CD4-positive, alpha-beta T cell (primary cell): Measurements from ENCODE around the gene ZNF396. TPM values are rescaled to one million over a fixed set of nuclear protein-coding genes. Genes with fewer than 3 reads are reported as not detected.

ENCODE experiments used
- ATAC-seq: fragments of 200-7000 bp; cut with Tn5 transposase; one replicate; pipeline ENCODE4 v1.10.0; 2022; ENCODE audit warnings: mild to moderate bottlenecking; ENCODE audit not compliant: poor library complexity
- CTCF ChIA-PET: fragments of 350-600 bp; sonication (Branson Sonifier 250); formaldehyde crosslinking; loops from one replicate; lab custom pipeline; 2021; ENCODE audit warnings: antibody characterized with exemption, inconsistent platforms; lab: Charles Lee
- POLR2A ChIA-PET: fragments of 350-600 bp; sonication (Branson Sonifier 250); formaldehyde crosslinking; loops from one replicate; lab custom pipeline; 2021; ENCODE audit warnings: antibody characterized with exemption, inconsistent platforms; lab: Charles Lee
- DNase-seq, 14 experiments: peaks; one replicate each; pipeline ENCODE4 v3.0.0-alpha.2; 2013 to 2020; ENCODE audit warnings: mixed read lengths in 2 of 14
- H3K27ac ChIP-seq, 2 donors: one replicate each; pipeline versions ENCODE4 v1.5.1 to v1.7.0; 2013; ENCODE audit warnings: low read length in 2 of 2, low read depth in 1 of 2, mild to moderate bottlenecking in 1 of 2
- H3K27me3 ChIP-seq, 2 experiments: 1 replicate in 1 of 2; 2 replicates in 1 of 2; pipeline versions ENCODE4 v1.6.1 to v1.7.0; 2013; ENCODE audit warnings: low read length in 2 of 2, control low read depth in 1 of 2, mild to moderate bottlenecking in 1 of 2, moderate library complexity in 1 of 2; ENCODE audit not compliant: insufficient read depth in 2 of 2, control insufficient read depth in 1 of 2
- H3K36me3 ChIP-seq: one replicate; pipeline ENCODE4 v1.6.1; 2013; ENCODE audit warnings: low read length, control low read depth; ENCODE audit not compliant: insufficient read depth
- H3K4me1 ChIP-seq: one replicate; pipeline ENCODE4 v1.6.1; 2013; ENCODE audit warnings: low read length, control low read depth; ENCODE audit not compliant: insufficient read depth
- H3K4me3 ChIP-seq: one replicate; pipeline ENCODE4 v1.5.1; 2013; ENCODE audit warnings: mild to moderate bottlenecking, low read length, moderate library complexity
- H3K9me3 ChIP-seq, 2 experiments: 1 replicate in 1 of 2; 2 replicates in 1 of 2; pipeline versions ENCODE4 v1.6.1 to v1.7.0; 2013; ENCODE audit warnings: low read length in 2 of 2, mild to moderate bottlenecking in 2 of 2, control low read depth in 1 of 2, moderate library complexity in 1 of 2; ENCODE audit not compliant: control insufficient read depth in 1 of 2, insufficient read depth in 1 of 2
- H3K27ac Mint-ChIP-seq: one replicate; pipeline ENCODE4 v1.8.0; 2020; ENCODE audit warnings: mixed read lengths
- H3K27me3 Mint-ChIP-seq: one replicate; pipeline ENCODE4 v1.8.0; 2021; ENCODE audit warnings: mixed read lengths
- H3K36me3 Mint-ChIP-seq: one replicate; pipeline ENCODE4 v1.8.0; 2021; ENCODE audit warnings: low read depth, mixed read lengths
- H3K4me1 Mint-ChIP-seq: one replicate; pipeline ENCODE4 v1.8.0; 2021; ENCODE audit warnings: low read depth, mixed read lengths
- H3K4me3 Mint-ChIP-seq: one replicate; pipeline ENCODE4 v1.8.0; 2020; ENCODE audit warnings: mild to moderate bottlenecking, mixed read lengths
- H3K9me3 Mint-ChIP-seq: one replicate; pipeline ENCODE4 v1.8.0; 2020; ENCODE audit warnings: mixed read lengths
- CTCF ChIP-seq: fragments of 200-600 bp; IDR thresholded peaks from one replicate; pipeline ENCODE4 v1.8.0; 2022; ENCODE audit warnings: antibody characterized with exemption, mild to moderate bottlenecking
- intact Hi-C, 2 experiments: fragments of 100-400 bp; cut with DNase I in 1 of 2; cut with micrococcal nuclease in 1 of 2; formaldehyde crosslinking; loops; one replicate each; pipeline versions ENCODE4 v1.15.1 to v1.9.0; 2023 to 2025; cut with DNase I, micrococcal nuclease
- total RNA-seq, 174 experiments: library from RNA in 2 of 174; stranded (reverse) in 2 of 174; gene quantifications; one replicate each; pipeline ENCODE4 v1.2.3 and lab custom pipeline; 2021 to 2026

The ZNF396 gene
- total RNA-seq, 2 experiments from 2014 or later, result 0.25 to 0.28 TPM

GRCh38 chr18:35422237-35422636 is 45.1 kb upstream of the ZNF396 start:
- H3K4me1 ChIP-seq, result no peaks in the 10 kb centered on the region
- ChIA-PET CTCF (no interaction called here), POLR2A (no interaction called here)
- Mint-ChIP-seq H3K27ac (no peak overlapping the region), H3K9me3 (peaks cover 5% of the 10 kb centered on the region), H3K27me3 (no peaks in the 10 kb centered on the region), H3K4me3 (no peak overlapping the region), H3K36me3 (no peaks in the 10 kb centered on the region), H3K4me1 (no peaks in the 10 kb centered on the region)
- intact Hi-C loops, result no loop called here
- H3K9me3 ChIP-seq, result peaks cover 0 to 3% of the 10 kb centered on the region in 2 experiments
- H3K4me3 ChIP-seq, result no peak overlapping the region
- TF ChIP-seq CTCF, result no peak
- H3K27ac ChIP-seq, result no peak overlapping the region
- no peak for ATAC-seq
- H3K27me3 ChIP-seq, result no peaks in the 10 kb centered on the region
- no peak for DNase-seq
- H3K36me3 ChIP-seq, result no peaks in the 10 kb centered on the region

GRCh38 chr18:35418610-35419009 is 41.5 kb upstream of the ZNF396 start:
- no peak for ATAC-seq
- no peak for TF ChIP-seq CTCF
- Histone ChIP-seq H3K27me3 (no peaks in the 10 kb centered on the region), H3K4me3 (no peak overlapping the region), H3K27ac (no peak overlapping the region), H3K36me3 (no peaks in the 10 kb centered on the region), H3K9me3 (peaks cover 0 to 6% of the 10 kb centered on the region in 2 experiments), H3K4me1 (no peaks in the 10 kb centered on the region)
- Mint-ChIP-seq H3K4me1 (peaks cover 16% of the 10 kb centered on the region), H3K4me3 (no peak overlapping the region), H3K36me3 (no peaks in the 10 kb centered on the region), H3K27me3 (no peaks in the 10 kb centered on the region), H3K27ac (no peak overlapping the region), H3K9me3 (peaks cover 7% of the 10 kb centered on the region)
- intact Hi-C loops, result no loop called here
- ChIA-PET CTCF (no interaction called here), POLR2A (no interaction called here)
- DNase-seq, result no peak

GRCh38 chr18:35417223-35417622 is 40.1 kb upstream of the ZNF396 start:
- no peak overlapping the region for H3K27ac ChIP-seq
- H3K36me3 ChIP-seq, result no peaks in the 10 kb centered on the region
- peaks cover 0 to 6% of the 10 kb centered on the region in 2 experiments for H3K9me3 ChIP-seq
- no peak overlapping the region for H3K4me3 ChIP-seq
- POLR2A ChIA-PET, result no interaction called here
- H3K4me1 ChIP-seq, result peaks cover 6% of the 10 kb centered on the region
- Mint-ChIP-seq H3K9me3 (peaks cover 7% of the 10 kb centered on the region), H3K27me3 (no peaks in the 10 kb centered on the region), H3K27ac (no peak overlapping the region), H3K4me1 (peaks cover 26% of the 10 kb centered on the region), H3K4me3 (no peak overlapping the region), H3K36me3 (no peaks in the 10 kb centered on the region)
- CTCF ChIA-PET, result no interaction called here
- H3K27me3 ChIP-seq, result no peaks in the 10 kb centered on the region
- ATAC-seq (no peak), DNase-seq (no peak)
- TF ChIP-seq CTCF, result no peak
- intact Hi-C loops, result no loop called here
